Liver (tissue), 3 donors: ENCODE data around the gene ORM2.

Experiments
- GABPA ChIP-seq, 2 donors: IDR thresholded peaks in 1 of 2; conservative IDR thresholded peaks in 1 of 2; 2 replicates each; pipeline ENCODE4 v1.6.1; 2016; ENCODE audit warnings: antibody characterized with exemption in 2 of 2, mild to moderate bottlenecking in 1 of 2, moderate library complexity in 1 of 2
- HNF4G ChIP-seq: IDR thresholded peaks from 2 replicates; pipeline ENCODE4 v1.6.1; 2016; ENCODE audit warnings: antibody characterized with exemption
- NR2F2 ChIP-seq: IDR thresholded peaks from 2 replicates; pipeline ENCODE4 v1.6.1; 2016; ENCODE audit warnings: antibody characterized with exemption
- RAD21 ChIP-seq, 2 donors: IDR thresholded peaks; 2 replicates each; pipeline ENCODE4 v1.6.1; 2016; ENCODE audit warnings: antibody characterized with exemption in 2 of 2, mild to moderate bottlenecking in 2 of 2
- YY1 ChIP-seq: IDR thresholded peaks from 2 replicates; pipeline ENCODE4 v1.6.1; 2016; ENCODE audit warnings: antibody characterized with exemption, mild to moderate bottlenecking
- TF ChIP-seq, protein P1 (sequence below): fragments of 150-350 bp; IDR thresholded peaks from 2 replicates; pipeline ENCODE4 v1.5.1; 2017; ENCODE audit warnings: improper control_type of control experiment, low read depth, low read length; ENCODE audit not compliant: missing input control
- TF ChIP-seq, protein P2 (sequence below): IDR thresholded peaks from 2 replicates; pipeline ENCODE4 v1.6.1; 2016; ENCODE audit warnings: antibody characterized with exemption, mild to moderate bottlenecking
- TF ChIP-seq, protein P3 (sequence below): IDR thresholded peaks from 2 replicates; pipeline ENCODE4 v1.6.1; 2016; ENCODE audit warnings: antibody characterized with exemption
- TF ChIP-seq, protein P4 (sequence below): IDR thresholded peaks from 2 replicates; pipeline ENCODE4 v1.6.1; 2016; ENCODE audit warnings: antibody characterized with exemption
- TF ChIP-seq, protein P5 (sequence below): IDR thresholded peaks from 2 replicates; pipeline ENCODE4 v1.6.1; 2016; ENCODE audit warnings: antibody characterized with exemption
- donor health status: healthy.
- donor health status: healthy.

DNA sequence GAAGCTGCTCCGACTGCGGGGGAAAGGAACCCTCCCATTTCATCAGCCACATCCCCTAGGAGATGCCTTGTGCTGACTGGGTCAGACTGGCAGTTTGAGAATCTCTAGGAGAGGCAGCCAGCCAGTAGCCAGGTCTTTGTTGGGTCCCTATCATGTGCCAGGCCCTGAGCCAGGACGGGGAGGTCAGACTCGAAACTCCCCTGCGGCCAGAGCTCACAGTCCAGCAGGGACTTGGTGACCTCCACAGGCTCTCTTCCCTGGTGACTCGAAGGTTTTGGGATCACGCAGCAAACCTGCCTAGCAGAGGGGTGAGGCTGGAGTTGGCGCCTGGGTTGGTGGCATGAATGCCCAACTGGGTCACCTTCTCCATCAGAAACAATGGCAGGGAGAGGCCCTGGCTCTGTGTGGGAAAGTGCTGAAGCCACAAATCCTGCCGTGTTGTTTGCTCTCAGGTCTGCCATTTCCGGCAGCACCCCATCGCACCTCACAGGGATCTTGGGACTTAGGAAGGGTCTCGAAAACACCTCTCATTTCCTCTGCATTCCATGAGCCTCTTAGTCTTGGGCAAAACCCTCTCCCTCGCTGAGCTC, 21.2 kb upstream of the ORM2 start:
- TF ChIP-seq, protein P1, sequence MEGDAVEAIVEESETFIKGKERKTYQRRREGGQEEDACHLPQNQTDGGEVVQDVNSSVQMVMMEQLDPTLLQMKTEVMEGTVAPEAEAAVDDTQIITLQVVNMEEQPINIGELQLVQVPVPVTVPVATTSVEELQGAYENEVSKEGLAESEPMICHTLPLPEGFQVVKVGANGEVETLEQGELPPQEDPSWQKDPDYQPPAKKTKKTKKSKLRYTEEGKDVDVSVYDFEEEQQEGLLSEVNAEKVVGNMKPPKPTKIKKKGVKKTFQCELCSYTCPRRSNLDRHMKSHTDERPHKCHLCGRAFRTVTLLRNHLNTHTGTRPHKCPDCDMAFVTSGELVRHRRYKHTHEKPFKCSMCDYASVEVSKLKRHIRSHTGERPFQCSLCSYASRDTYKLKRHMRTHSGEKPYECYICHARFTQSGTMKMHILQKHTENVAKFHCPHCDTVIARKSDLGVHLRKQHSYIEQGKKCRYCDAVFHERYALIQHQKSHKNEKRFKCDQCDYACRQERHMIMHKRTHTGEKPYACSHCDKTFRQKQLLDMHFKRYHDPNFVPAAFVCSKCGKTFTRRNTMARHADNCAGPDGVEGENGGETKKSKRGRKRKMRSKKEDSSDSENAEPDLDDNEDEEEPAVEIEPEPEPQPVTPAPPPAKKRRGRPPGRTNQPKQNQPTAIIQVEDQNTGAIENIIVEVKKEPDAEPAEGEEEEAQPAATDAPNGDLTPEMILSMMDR = no peak
- TF ChIP-seq, protein P2, sequence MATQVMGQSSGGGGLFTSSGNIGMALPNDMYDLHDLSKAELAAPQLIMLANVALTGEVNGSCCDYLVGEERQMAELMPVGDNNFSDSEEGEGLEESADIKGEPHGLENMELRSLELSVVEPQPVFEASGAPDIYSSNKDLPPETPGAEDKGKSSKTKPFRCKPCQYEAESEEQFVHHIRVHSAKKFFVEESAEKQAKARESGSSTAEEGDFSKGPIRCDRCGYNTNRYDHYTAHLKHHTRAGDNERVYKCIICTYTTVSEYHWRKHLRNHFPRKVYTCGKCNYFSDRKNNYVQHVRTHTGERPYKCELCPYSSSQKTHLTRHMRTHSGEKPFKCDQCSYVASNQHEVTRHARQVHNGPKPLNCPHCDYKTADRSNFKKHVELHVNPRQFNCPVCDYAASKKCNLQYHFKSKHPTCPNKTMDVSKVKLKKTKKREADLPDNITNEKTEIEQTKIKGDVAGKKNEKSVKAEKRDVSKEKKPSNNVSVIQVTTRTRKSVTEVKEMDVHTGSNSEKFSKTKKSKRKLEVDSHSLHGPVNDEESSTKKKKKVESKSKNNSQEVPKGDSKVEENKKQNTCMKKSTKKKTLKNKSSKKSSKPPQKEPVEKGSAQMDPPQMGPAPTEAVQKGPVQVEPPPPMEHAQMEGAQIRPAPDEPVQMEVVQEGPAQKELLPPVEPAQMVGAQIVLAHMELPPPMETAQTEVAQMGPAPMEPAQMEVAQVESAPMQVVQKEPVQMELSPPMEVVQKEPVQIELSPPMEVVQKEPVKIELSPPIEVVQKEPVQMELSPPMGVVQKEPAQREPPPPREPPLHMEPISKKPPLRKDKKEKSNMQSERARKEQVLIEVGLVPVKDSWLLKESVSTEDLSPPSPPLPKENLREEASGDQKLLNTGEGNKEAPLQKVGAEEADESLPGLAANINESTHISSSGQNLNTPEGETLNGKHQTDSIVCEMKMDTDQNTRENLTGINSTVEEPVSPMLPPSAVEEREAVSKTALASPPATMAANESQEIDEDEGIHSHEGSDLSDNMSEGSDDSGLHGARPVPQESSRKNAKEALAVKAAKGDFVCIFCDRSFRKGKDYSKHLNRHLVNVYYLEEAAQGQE = peak; percentile 34
- peak; percentile 40 for TF ChIP-seq YY1
- TF ChIP-seq, protein P3, sequence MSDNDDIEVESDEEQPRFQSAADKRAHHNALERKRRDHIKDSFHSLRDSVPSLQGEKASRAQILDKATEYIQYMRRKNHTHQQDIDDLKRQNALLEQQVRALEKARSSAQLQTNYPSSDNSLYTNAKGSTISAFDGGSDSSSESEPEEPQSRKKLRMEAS = peak; percentile 61
- no peak for TF ChIP-seq HNF4G
- TF ChIP-seq NR2F2 = no peak
- TF ChIP-seq, protein P4, sequence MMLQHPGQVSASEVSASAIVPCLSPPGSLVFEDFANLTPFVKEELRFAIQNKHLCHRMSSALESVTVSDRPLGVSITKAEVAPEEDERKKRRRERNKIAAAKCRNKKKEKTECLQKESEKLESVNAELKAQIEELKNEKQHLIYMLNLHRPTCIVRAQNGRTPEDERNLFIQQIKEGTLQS = no peak
- TF ChIP-seq, protein P5, sequence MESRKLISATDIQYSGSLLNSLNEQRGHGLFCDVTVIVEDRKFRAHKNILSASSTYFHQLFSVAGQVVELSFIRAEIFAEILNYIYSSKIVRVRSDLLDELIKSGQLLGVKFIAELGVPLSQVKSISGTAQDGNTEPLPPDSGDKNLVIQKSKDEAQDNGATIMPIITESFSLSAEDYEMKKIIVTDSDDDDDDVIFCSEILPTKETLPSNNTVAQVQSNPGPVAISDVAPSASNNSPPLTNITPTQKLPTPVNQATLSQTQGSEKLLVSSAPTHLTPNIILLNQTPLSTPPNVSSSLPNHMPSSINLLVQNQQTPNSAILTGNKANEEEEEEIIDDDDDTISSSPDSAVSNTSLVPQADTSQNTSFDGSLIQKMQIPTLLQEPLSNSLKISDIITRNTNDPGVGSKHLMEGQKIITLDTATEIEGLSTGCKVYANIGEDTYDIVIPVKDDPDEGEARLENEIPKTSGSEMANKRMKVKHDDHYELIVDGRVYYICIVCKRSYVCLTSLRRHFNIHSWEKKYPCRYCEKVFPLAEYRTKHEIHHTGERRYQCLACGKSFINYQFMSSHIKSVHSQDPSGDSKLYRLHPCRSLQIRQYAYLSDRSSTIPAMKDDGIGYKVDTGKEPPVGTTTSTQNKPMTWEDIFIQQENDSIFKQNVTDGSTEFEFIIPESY = peak; percentile 32
- no peak for TF ChIP-seq RAD21 (IDR thresholded peaks at IDR 0.05)
- TF ChIP-seq GABPA (IDR thresholded peaks at IDR 0.05 in 1 of 2, conservative IDR thresholded peaks at IDR 0.05 in 1 of 2) = no peak
